HG03097 (cell line): ENCODE measurements around the gene MYORG.

ENCODE experiments used
- ATAC-seq: cut with Tn5 transposase; IDR thresholded peaks from one replicate; pipeline ENCODE4 v1.9.1; 2021; ENCODE audit not compliant: unreplicated experiment, low FRiP score

Gene MYORG

GRCh38 chr9:34376596-34377403, at the start of gene MYORG:
MYORG (minus strand) TSS chr9:34376898; CDS start chr9:34372943, 3,955 bp downstream.
- ATAC-seq: peak; percentile 80

DNA sequence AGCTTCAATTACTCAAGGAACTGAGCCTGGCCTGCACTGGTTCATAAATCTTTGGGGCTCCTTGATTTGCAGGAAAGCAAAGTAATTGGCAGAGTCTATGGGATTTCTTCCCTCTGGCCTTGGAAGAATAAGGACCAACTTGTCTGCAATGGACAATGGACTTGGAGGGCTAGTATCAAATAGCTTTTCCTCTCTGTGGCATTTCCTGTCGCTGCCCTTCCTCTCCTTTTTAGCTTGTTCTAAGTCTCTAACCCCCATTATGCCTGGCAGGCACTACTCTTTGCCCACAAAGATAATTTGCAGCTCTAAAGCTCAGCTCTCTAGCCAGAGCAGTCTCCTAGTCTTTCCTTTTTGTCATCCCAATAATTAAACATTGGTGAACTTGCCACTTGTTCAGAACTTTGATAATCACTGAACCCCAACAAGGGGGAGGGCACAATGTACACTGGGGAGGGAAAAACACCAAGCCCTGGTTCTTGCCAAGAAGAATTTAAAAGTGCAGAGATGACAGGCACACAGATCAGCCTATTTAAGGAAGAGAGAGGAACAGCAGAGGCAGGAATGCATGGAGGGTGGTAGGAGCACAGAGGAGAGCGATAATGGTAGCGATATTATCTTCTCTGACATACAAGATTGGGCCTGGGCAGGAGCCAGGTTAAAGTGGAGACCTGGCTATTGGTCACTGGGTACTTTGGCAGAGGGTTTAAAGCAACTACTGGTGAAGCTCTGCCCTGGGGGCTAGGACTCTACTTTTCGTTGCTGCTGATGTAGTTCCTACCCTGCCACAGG, 43.2 kb upstream of the MYORG start:
- ATAC-seq: no peak

DNA sequence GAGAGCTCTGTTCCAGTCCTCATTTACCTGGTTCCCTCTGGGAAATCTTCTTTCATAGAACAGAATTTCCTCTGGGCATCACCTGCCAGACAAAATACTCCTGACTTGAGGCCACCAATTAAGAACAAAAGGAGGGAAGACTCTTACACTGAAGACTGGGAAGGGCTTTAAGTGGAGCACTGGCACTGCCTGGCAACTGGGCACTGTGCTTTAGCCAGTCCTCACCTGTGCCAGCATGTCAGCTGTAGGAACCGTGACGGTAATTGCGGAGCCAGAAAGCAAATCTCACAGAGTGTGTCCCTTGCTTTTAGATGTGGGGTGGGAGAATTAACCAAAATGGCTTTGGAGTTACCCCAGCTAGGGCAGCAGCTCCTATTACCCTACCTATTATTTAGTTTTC, 41.0 kb upstream of the MYORG start:
- ATAC-seq: no peak

- ATAC-seq: no peak
Measured at GRCh38 chr9:34413231-34413852, 36.6 kb upstream of the MYORG start.

GRCh38 chr9:34412336-34412735, 35.6 kb upstream of the MYORG start:
- ATAC-seq: no peak

DNA sequence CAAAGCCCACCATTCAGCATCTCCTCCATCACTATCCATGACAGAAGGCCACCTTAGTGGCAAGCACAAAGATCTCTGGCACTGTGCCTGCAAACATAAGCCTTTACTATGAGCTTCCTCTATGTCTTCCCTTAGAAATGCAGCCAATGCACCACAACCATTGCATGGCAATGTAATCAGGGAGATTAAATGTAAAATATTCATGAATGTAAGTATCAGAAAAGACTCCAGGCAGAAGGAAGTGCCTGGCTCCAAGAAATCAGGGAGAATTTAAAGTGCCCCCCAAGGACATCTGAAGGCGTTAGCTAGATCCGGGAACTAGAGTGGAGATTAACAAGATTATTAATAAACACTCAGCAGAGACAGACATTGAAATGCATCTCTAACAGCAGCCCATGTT, 32.5 kb upstream of the MYORG start:
- no peak for ATAC-seq

GRCh38 chr9:34408173-34408572, 31.5 kb upstream of the MYORG start:
- no peak for ATAC-seq

DNA sequence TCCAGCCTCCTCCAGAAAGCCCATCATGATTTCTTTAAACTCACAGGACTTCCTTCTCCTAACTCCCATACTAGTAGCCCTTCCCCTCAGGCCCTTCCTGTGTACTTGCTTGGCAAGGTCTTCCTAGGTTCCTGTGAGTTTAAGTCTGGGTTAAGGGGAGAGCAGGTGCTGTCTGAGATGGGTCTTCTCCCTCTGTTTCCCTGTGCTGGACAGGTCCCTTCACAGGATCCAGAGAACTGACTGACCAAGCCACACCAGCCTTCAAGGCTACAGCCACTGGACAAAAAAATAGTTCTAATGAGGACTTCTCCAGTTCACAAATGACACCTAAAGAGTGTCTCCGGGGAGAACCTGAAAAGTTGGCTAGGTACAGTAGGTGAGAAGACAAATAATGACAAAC, 29.5 kb upstream of the MYORG start:
- ATAC-seq: no peak

DNA sequence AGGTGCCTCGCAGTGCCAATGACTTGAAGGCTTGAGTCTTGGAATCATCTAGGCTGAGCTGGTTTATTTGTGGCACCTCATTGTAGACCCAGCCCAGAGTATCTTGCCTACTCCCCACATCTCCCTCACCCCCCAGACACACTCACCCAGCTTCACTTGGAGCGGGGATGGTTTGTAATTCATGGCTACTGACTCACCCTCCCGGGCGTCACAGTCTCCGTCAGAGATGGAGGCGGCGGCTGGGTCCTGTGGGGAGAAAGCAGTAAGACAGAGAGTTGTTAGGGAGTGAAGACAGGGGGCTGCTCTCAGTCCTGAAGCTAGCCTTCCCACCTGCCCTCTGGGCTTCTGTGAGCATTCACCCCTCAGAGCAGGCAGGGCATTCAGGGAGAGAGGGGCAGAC, 29.0 kb upstream of the MYORG start:
- no peak for ATAC-seq

GRCh38 chr9:34403554-34404380, 27.1 kb upstream of the MYORG start:
- ATAC-seq: no peak

DNA sequence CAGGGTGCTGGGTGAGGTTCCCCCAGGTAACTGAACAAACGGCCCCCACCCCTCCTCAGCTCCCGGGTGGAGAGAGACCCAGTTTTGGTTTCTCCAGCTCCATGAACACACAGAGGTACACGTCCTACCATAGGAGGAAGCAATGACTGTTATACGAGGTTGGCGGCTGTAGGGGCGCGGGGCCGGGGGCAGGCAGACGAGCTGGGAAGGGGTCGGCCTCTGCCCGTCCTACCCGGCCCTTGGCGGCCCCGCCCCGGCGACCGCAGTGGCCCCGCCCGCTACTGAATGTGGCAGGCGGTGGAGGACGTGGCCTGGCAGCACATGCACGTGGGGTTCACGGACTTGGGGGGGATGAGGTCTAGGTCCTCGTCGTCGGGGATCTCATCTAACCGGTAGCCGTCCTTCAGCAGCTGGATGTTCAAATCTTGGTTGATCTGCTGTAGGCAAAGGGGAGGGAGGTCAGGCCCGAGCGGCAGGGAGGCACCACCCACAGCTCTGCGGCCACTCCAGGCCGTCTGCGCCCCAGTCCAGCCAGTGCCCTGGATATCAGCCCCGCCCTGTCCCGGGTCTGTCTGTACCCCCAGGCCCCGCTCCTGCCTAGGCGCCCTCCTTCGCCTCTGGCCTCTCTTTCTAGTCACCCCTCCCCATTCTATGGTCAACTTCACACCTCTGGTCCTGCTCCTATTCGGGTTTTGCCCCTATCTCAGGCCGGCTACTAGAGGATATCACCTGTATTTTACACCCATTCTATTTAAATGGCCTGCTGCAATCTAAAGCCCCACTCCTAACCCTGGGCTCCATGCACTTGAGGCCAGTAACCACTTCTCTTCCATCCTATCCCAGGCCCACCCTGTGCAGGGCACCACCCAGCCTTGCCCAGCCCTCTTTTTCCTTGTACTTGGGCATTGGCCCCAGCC, 24.2 kb upstream of the MYORG start:
- ATAC-seq: no peak

DNA sequence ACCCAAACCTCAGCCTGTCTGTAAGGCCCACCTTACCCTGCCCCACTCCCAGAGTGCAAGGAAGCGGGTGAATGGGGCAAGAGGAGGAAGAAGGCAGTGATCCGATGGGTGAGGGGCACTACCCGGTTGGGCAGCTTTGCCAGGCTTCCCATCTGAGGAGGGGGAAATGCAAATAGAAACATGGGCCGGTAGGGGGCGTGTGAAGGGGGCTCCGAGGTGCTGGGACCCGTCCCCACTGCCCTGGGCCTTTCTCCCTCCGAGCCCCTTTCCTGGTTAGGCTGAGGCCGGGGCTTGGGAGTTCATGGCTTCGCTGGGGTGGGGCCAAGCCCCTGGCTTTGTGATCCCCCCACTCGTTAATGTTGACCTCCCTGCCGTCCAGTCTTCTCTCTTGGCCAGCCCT, 23.6 kb upstream of the MYORG start:
- ATAC-seq: no peak

GRCh38 chr9:34399729-34400128, 23.0 kb upstream of the MYORG start:
- ATAC-seq: no peak

- no peak for ATAC-seq
Measured at GRCh38 chr9:34398875-34399274, 22.2 kb upstream of the MYORG start.

- ATAC-seq: no peak
Measured at GRCh38 chr9:34396276-34397214, 19.8 kb upstream of the MYORG start.

DNA sequence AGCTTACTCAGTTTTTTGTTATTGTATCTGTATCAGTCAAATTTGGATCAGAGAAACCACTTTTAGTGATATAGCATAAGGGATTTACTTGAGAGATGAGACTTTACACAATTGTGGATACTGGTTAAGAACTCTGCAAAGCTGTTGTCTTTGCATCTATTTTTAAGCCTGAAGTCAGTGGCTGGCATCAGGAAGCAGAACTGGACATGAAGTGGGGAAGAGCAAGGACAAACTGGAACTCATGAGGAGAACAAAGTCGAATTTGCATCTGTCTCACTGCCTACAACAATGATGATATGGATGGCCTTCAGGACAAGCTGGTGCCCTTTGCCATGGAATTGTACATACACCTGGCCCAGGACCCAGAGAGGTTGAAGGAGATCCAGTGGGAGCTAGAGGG, 15.8 kb upstream of the MYORG start:
- ATAC-seq: no peak

DNA sequence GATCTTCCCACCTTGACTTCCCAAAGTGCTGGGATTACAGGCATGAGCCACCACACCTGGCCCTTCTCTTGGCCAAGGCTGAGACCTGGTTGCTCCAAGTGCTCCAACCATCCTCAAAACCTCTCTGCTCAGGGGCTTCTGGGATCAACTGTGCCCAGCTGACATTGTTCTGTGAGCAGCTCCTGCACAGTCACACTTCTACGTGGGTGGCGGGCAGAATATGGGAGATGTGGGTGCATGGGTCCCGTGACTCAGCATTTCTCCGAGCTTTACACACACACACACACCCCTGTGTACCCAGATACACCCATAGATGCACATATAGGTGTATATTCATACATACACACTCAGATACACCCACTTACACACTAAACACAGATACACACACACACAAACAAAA, 10.5 kb upstream of the MYORG start:
- ATAC-seq: no peak

DNA sequence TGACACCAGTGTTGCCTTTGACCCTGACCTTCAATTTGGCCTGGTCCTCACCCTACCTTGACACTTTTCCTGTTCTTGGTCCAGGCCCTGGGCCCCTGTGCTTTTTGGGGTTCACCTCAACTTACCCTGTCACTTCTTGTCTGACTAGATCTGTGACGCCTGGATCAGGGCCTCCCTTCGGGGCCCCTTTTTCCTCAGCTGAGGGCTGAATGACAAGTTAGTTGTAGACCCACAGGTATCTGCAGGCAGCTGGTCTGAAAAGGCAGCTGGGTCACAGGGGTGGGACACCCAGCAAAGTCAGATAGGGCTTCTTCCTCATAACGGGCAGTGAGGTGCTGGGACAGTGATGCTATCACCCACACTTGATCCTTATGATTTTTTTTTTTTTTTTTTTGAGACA, 10.0 kb upstream of the MYORG start:
- no peak for ATAC-seq
